ENCODE measurements around the gene OMP. TPM values are rescaled to one million over a fixed set of nuclear protein-coding genes. Genes with fewer than 3 reads are reported as not detected.

The OMP gene
- total RNA-seq, 1 donor from 2014 or later: not detected

DNA sequence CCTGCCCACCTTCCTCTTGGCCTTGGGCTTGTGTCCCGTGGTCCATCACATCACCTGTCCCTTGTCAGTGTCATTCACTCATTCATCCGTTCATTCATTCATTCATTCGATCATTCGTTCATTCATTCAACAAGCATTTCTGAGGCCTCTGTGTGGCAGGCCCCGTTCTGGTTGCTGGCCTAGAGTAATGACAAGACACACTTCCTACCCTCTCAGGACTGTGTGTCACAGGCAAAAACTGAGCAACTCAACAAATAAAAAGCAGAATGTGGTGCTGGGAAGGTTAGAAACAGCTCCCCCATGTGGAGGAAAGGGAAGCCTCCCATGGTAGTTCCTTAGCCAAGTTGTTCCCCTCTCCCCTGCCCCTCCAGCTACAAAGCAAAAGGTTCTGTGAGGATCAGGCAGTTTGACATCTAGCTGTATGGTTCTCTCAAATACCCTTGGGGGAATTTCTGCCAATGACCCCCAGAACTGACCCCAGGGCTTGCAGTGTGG lies 1.6 kb upstream of the OMP start:
- intact Hi-C loops (cut with micrococcal nuclease): no loop called here

DNA sequence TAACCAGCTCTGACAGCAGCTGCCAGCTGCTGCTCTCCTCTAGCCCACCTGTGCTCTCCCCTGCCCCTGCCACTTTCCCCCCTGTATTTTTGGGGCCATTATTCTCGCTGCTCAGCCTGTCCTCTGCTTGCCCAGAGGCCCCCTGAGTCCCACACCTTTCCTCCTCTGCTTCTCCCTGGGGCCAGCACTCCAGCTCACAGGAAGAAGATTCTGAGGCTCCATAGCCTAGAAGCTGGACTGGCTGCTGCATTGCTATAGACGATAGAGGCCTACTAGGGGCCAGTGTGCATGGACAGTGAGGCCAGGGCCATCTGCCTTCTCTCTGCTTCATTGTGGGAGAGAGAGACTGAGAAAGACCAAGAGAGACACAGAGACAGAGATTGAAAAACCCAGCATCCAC lies 679 bp downstream of the OMP start:
- intact Hi-C loops (cut with micrococcal nuclease): no loop called here

DNA sequence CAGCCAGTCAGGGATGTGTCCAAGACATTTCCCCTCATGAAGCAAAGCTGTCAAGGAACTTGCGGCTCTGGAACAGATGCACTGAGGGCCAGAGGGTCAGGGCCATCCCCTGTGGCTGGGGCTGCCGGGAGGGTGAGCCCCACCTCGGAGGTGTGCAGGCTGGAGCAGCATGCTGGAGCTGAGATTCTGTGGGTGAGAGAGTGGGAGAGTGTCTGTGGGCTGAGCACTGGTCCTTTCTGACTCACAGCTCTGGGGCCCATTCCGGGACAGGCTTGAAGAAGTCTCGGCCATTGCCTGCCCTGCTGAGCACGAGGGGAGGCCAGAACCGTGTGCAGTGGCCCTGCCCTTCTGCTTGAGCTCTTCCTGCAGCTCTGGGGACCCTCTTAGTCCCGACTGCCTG lies 2.1 kb downstream of the OMP start:
- intact Hi-C loops (cut with micrococcal nuclease): no loop called here

DNA sequence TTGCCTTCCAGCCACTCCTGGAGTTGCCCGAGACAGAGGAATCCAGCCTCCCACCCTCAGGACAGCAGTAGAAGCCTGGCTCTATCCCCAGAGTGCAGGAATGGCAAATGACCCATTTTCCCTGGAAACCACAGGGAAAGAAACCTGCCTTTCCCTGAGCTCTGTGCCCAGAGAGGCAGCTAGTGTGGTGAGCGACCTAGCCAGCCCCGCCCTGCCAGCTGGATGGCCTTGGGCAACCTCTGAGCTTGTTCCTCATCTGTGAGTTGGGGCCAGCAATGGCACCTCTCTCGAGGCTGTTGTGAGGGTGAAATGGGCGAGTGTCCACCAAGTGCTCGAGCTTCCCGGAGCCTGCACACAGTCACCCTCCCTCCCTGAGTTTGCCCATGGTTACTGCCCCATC lies 3.7 kb downstream of the OMP start:
- intact Hi-C loops (cut with micrococcal nuclease): no loop called here

DNA sequence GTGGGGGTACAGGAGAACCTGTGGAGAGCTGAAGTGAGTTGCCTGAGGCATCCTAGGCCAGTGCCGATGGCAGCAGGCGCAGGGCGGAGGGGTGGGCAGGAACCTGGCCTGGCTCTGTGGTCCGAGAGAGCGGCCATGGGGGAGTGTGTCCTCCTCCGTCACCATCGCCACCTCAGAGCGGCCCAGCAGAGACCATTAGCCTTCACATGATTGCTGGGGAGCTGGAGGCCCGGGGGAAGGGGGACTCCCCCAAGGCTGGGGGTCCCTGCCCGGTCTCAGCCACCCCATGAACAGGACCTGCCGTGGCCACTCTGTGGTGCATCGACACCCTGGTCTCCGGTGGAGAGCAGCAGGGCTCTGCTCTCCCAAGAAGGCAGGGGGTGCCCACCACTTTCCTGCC lies 4.1 kb downstream of the OMP start:
- intact Hi-C loops (cut with micrococcal nuclease): no loop called here

DNA sequence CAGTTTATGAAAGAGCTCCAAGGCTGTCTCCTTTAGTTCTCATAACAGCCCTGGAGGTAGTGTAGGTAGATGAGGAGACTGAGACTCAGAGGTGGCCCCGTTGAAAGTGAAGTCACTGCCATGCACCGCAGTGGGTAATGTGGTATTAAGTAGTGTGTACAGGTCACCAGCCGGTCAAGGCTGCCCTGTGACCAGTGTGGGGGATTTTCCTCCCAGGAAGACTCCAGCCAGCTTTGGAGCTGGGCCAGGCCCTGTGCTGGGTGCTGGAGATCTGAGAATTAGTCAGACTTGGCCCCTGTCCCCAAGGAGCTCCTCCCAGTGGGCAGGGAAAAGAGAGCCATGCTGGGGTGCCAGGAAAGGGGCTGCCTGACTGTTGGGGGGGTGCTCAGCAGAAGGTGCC lies 5.3 kb downstream of the OMP start:
- intact Hi-C loops (cut with micrococcal nuclease): no loop called here

DNA sequence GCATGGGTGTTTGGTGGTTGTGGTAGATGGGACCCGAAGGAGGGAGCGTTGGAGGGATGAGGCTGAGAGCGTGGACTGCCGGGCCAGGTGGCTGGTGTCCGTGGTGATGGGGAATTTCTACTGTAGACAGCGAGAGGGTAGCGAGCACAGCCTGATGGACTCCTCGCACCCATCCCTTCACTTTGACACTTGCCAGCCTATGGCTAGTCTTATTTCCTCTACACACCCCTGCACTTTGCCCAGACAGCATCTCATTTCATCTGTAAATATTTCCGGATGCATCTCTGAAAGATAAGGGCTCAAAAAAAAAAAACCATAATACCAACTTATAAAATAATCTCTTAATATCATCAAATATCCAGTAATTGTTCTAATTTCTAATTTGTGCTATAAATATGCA lies 5.8 kb downstream of the OMP start:
- intact Hi-C loops (cut with micrococcal nuclease): no loop called here

DNA sequence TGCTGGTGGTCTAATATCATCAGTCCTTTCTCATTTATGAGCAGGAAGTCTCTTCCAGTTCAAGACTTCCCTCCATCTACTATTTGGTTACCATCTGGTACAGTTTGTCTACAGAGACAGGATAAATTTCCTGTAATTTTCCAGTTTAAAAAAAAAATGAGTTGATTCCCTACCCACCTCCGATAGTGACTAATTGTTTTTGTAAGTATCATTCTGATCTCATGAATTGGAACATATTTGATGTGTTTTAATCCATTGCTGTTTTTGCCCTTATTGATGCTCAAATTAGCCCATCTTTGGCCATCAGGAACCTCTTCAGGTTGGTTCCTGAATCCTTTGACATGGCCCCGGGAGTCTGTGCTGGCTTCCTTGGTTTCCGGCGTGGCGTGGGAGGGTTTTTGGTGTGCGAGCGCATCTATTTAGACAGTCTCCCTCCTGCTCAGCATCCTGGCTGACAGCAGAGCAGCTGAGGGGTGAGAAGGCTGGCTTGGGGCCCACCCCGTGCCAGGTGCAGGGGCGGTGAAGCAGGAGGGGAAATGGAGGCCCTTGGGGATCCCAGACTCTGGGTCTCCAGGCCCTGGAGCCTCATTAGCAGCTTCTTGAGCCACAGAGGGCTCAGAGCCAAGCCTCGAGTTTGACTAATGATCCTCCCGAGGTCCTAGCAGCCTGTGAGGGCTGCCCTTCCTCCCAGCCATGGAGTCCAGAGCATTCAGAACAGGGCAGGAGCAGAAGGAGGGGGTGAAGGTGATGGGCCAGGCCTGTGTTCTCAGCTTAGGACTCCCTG lies 6.8 kb downstream of the OMP start:
- intact Hi-C loops (cut with micrococcal nuclease): no loop called here

DNA sequence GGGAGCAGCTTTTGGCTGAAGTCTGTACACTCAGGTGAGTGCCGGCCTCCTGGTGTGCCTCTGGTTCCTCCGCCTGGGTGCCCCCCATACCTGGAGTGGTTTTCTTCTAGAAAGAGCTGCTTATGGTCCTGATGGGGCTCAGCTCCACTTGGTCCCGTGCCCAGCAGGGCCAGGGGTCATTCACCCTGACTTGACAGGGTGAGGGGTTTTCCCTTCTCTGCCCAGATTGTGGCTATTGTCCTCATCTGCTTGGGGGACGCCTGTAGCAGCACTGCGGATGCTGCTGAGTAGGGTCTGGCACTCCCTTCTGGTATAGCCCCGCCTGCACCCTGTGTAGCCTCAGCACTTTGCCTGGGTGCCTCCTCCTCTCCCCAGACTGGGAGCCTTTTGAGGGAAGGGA lies 8.2 kb downstream of the OMP start:
- intact Hi-C loops (cut with micrococcal nuclease): no loop called here

DNA sequence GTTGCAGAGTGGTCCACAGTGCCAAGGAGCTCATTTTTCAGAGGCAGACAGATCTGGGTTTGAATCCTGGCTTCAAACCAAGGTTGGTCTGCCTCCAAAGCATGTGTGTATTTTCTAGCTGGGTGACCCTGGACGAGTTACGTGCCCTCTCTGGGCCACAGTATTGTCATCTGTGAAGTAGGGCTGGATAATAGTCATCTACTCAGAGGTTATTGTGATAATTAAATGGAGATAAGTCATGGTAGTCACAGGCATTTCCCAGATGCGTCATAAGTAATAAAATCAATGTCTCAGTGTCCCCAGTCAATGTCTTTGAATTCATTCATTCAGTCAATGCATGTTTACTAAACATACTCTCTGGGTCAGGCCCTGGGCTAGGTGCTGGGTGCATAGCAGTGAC lies 8.6 kb downstream of the OMP start:
- intact Hi-C loops (cut with micrococcal nuclease): no loop called here

DNA sequence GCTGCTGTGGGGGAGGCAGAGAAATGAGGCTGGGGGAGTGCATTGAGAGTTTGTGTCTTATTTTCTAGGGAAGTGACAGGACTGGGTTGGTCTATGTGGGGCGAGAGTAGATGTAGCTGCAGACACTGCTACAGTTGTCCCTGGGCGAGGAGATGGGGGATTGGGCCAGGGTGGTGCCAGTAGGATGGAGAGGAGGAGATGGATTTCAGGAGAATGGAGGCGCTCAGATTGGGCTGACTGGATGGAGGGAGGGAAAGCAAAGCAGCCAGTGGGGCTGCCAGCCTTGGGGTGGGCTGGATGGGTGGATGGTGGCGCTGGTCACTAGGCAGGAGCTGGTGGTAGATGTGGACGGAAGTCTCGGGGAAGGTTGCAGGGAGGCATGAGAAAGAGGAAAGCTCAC lies 9.3 kb downstream of the OMP start:
- intact Hi-C loops (cut with micrococcal nuclease): no loop called here

DNA sequence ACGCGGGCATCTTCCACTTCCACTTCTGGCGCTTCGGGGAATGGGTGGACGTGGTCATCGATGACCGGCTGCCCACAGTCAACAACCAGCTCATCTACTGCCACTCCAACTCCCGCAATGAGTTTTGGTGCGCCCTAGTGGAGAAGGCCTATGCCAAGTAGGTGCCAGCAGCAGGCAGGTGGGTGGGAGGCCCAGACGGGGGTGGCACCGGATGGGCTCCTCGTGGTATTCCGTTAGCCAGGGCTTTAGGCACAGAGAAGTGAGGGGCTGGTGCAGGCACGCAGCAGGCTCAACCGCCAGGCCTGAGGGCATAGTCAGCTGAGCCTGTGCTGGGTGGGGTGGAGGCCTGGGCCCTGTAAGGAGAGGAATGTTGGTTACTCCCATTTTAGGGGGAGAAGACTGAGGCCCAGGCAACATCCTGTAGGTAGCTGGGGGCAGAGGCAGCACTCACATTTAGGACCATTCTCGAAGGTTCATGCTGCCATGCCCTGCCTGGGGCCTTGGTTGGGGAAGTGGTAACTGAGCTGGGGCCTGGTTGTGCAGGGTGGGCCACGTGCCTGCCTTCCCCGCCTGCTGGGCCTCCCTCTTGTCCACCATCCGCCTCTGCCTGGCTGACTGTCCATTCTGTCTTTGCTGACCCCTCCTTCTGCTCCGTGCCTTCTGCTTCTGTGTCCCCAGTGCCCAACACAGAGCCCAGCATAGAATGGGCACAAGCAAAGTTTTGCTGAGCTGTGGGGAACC lies 10.2 kb downstream of the OMP start:
- intact Hi-C loops (cut with micrococcal nuclease): no loop called here

DNA sequence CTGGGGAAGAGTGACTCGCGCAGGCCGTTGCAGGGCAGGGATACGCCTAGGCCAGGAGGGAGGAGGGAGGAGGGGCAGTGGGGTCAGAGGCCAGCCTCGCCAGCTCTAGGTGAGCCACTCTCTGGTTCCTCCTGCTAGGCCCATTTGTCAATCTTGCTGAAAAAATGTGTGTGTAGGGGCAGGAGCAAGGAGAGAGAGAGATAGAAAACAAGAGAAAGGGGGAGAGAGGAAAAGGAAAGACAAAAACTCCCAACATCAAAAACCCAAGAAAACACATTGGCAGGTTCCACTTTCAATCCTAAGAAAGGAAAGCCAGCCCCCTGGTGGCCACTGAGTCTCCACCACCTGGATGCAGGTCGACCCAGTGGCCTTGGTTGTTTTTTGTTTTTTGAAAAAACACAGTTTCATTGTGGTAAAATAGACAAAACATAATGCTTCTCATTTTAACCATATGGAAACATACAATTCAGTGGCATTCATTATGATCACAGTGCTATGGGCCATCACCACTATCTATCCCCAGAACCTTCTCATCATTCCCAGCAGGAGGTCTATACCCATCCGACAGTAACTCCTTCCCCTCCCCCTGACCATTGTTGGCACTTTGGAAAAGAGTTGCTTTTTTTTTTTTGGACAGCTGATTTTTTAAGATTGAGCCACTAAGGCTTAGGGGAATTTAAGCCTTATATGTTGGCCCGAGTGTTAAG lies 10.9 kb downstream of the OMP start:
- intact Hi-C loops (cut with micrococcal nuclease): no loop called here

DNA sequence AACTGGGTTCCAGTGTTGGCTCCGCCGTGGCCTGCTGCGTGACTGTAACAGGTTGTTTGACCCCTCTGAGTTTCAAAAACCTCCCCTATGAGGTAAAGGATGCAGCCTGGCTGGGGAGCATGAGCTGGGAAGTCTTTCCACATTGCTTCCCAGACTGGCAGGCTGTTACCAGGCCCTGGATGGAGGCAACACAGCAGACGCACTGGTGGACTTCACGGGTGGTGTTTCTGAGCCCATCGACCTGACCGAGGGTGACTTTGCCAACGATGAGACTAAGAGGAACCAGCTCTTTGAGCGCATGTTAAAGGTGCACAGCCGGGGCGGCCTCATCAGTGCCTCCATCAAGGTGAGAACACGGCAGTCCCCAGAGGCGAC lies 11.4 kb downstream of the OMP start:
- intact Hi-C loops (cut with micrococcal nuclease): no loop called here

DNA sequence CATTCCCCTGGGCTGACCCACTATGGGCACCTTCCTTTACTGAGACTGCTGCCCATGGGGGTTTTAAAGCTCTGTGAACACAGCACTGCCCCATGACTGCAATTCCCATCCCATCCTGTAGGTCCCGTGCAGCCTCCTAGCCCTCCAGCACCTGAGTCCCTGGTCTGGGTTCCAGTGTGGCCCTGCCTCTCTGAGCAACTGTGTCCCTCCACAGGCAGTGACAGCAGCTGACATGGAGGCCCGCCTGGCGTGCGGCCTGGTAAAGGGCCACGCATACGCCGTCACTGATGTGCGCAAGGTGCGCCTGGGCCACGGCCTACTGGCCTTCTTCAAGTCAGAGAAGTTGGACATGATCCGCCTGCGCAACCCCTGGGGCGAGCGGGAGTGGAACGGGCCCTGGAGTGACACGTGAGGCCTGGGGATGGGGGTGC lies 12.6 kb downstream of the OMP start:
- intact Hi-C loops (cut with micrococcal nuclease): no loop called here

DNA sequence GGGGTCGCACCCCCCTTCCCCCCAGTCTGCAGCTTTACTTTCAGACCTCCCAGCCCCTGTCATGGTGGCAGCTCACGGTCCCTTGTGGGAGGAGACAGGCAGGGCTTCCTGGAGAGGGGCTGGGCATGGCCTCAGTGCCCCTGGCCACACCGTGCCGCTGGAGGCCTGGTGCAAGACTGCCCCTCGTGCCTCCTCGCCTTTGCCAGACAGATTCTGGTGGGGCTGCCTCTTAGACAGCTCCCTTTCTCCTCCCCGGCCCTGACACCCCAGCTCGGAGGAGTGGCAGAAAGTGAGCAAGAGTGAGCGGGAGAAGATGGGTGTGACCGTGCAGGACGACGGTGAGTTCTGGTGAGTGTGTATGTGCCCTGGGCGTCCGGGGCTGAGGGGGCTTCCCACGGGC lies 13.3 kb downstream of the OMP start:
- intact Hi-C loops (cut with micrococcal nuclease): no loop called here

DNA sequence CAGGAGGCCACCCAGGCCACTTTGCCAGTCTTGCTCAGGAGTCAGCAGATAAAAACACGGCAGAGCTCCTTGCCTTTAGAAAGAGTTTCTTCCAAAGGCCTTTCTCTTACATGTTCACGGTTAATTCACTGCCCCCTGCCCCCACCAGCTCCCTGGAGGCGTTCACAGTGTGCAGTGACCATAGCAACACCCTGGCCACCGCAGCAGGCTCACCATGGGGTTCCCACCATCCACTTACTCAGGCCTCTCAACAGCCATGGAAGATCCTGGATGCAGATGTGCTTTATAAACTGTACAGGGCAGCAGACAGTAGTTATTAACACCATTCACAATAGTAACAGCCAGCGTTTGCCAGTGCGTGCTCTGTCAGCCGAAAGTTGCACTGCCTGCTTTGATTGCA lies 14.9 kb downstream of the OMP start:
- intact Hi-C loops (cut with micrococcal nuclease): no loop called here

DNA sequence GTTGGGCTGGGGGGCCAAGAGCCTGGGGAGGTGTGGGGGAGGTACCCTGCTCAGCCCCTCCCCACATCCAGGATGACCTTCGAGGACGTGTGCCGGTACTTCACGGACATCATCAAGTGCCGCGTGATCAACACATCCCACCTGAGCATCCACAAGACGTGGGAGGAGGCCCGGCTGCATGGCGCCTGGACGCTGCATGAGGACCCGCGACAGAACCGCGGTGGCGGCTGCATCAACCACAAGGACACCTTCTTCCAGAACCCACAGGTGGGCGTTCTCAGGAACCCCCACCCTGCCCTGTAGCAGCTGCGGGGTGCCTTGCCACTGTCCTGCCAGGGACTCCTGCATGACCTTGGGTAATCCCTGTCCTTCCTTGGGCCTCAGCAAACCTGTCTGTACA lies 15.4 kb downstream of the OMP start:
- intact Hi-C loops (cut with micrococcal nuclease): no loop called here

DNA sequence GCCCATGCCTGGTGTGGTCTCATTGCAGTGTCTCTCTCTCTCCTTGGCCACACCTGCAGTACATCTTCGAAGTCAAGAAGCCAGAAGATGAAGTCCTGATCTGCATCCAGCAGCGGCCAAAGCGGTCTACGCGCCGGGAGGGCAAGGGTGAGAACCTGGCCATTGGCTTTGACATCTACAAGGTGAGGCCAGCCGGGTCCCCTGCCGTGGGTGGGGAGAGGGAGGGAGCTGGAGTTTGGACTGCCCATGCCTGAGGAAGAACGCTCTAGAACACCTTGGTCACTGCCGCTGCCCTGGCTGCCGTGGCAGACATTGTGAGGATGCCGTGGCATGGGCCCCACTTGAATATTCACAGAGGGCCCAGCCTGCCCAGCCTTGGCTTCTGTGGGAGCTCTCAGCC lies 16.3 kb downstream of the OMP start:
- intact Hi-C loops (cut with micrococcal nuclease): no loop called here

DNA sequence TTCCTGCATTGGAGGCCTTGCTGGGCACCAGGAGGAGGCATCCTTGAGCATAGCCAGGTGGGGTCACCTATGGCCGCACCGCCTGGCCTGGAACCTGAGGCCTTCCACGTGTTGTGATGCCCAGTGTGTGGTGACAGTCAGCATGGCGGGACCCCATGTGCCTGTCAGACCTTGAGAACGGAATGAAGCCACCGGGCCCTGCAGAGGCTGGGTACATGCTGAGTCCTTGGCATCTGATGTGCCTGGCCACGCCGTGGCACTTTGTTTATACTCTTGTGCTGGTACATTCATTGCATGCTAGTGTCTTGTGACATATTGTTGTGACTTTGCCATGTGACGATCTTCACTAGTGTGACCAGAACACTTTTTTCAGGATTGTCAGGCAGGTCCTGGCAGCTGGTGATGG lies 16.9 kb downstream of the OMP start:
- intact Hi-C loops (cut with micrococcal nuclease): no loop called here

DNA sequence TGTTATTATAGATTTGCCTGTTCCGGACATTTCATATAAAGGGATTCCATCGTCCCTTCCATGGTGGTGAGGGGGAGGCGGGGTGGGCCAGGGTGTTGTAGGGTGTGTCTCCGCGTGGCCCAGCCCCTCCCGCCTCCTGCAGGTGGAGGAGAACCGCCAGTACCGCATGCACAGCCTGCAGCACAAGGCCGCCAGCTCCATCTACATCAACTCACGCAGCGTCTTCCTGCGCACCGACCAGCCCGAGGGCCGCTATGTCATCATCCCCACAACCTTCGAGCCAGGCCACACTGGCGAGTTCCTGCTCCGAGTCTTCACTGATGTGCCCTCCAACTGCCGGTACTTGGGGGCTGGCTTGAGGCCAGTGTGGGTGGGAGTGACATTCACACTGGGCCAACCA lies 17.9 kb downstream of the OMP start:
- intact Hi-C loops (cut with micrococcal nuclease): no loop called here

DNA sequence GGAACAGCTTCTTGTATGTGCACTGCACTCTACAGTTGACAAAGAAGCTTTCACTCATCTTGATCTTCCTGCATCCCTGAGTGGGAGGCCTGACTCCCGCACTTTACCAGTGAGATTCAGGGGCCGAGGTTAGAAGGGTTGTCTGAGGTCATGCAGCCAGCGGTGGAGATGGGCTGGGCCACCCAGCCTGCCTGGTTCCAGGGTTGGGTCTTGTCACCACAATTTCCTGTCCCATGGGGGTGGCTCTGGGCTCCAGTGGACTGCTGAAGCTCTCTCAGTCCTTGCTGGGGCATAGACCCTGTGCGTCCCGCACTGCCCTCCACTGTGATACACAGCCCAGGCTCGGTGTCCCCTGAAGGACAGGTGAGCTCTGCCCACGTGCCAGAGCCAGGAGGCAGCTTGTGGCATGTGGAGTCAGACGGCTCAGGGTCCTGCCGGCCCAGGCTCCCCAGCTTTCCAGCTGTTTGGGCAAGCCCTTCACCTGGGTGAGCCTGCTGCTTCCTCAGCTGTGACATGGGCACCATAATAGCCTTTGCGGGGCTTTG lies 18.5 kb downstream of the OMP start:
- intact Hi-C loops (cut with micrococcal nuclease): no loop called here
